HepG2 (cell line): ENCODE measurements around the gene INA. TPM values are rescaled to one million over a fixed set of nuclear protein-coding genes. Genes with fewer than 3 reads are reported as not detected.

ENCODE experiments used
- EEA1 ChIP-seq: sonication (generic); formaldehyde crosslinking; IDR thresholded peaks from 2 replicates; pipeline ENCODE4 v1.5.1; 2020; ENCODE audit warnings: mild to moderate bottlenecking, missing genetic modification reagents, borderline replicate concordance
- HOMEZ ChIP-seq: IDR thresholded peaks from 2 replicates; pipeline ENCODE4 v1.6.1; 2016; ENCODE audit warnings: low read depth
- KAT8 ChIP-seq: IDR thresholded peaks from 2 replicates; pipeline ENCODE4 v1.6.1; 2016; ENCODE audit warnings: missing genetic modification reagents, missing compliant biosample characterization
- MTA1 ChIP-seq: sonication (generic); formaldehyde crosslinking; IDR thresholded peaks from 2 replicates; pipeline ENCODE4 v1.4.0; 2020; ENCODE audit warnings: missing genetic modification reagents, mild to moderate bottlenecking, borderline replicate concordance
- RARG ChIP-seq: sonication (generic); formaldehyde crosslinking; IDR thresholded peaks from 2 replicates; pipeline ENCODE4 v1.4.0; 2020; ENCODE audit warnings: low read depth, mild to moderate bottlenecking, missing genetic modification reagents
- SAFB2 ChIP-seq: sonication (generic); formaldehyde crosslinking; IDR thresholded peaks from 2 replicates; pipeline ENCODE4 v1.5.1; 2020; ENCODE audit warnings: missing genetic modification reagents, low read depth, mild to moderate bottlenecking, borderline replicate concordance
- TFE3 ChIP-seq: IDR thresholded peaks from 2 replicates; pipeline ENCODE4 v1.6.1; 2016
- ZC3H4 ChIP-seq: sonication (generic); formaldehyde crosslinking; IDR thresholded peaks from 2 replicates; pipeline ENCODE4 v1.4.0; 2020; ENCODE audit warnings: missing genetic modification reagents, borderline replicate concordance
- ZFYVE20 ChIP-seq: sonication (generic); formaldehyde crosslinking; IDR thresholded peaks from 2 replicates; pipeline ENCODE4 v1.8.0; 2023; ENCODE audit warnings: low read depth, mild to moderate bottlenecking, moderate library complexity, missing genetic modification reagents, borderline replicate concordance
- ZHX2 ChIP-seq, 2 experiments: sonication (generic) in 1 of 2; formaldehyde crosslinking in 1 of 2; IDR thresholded peaks; 2 replicates each; pipeline versions ENCODE4 v1.6.1 to v1.9.0; 2014 to 2022; ENCODE audit warnings: antibody characterized with exemption in 1 of 2, borderline replicate concordance in 1 of 2, inconsistent platforms in 1 of 2, low read depth in 1 of 2, missing genetic modification reagents in 1 of 2
- ZNF232 ChIP-seq: sonication (generic); formaldehyde crosslinking; IDR thresholded peaks from 2 replicates; pipeline ENCODE4 v1.4.0; 2020; ENCODE audit warnings: missing genetic modification reagents, borderline replicate concordance
- ZNF496 ChIP-seq: sonication (generic); formaldehyde crosslinking; IDR thresholded peaks from 2 replicates; pipeline ENCODE4 v1.8.1; 2023; ENCODE audit warnings: mild to moderate bottlenecking, moderate library complexity, missing genetic modification reagents; ENCODE audit not compliant: insufficient replicate concordance
- ZNF605 ChIP-seq: sonication (generic); formaldehyde crosslinking; IDR thresholded peaks from 2 replicates; pipeline ENCODE4 v1.8.0; 2022; ENCODE audit warnings: mild to moderate bottlenecking, missing genetic modification reagents
- polyA plus RNA-seq, 8 experiments: library from polyadenylated mRNA; depleted of rRNA in 3 of 8; stranded (reverse) in 7 of 8; unstranded in 1 of 8; fragments of >200 nt; fragmentation: Illumina TruSeq in 4 of 8; extraction: Trizol in 4 of 8; gene quantifications; 2 replicates each; pipeline versions ENCODE4 v1.2.1 to v1.2.3, GENCODE V29; 2011 to 2016; ENCODE audit warnings: low read depth in 4 of 8, missing spikeins in 1 of 8, mixed read lengths in 1 of 8; ENCODE audit not compliant: insufficient read depth in 1 of 8
- total RNA-seq, 5 experiments: library from RNA; depleted of rRNA; stranded (reverse); fragments of >200 nt; fragmentation: Illumina TruSeq; extraction: Trizol; gene quantifications; 2 replicates each; pipeline ENCODE4 v1.2.3, GENCODE V29; 2016; ENCODE audit warnings: low read depth in 1 of 5
- TF ChIP-seq, protein P1 (sequence below): sonication (generic); formaldehyde crosslinking; IDR thresholded peaks from 2 replicates; pipeline ENCODE4 v1.8.1; 2023; ENCODE audit warnings: mild to moderate bottlenecking, missing genetic modification reagents
- TF ChIP-seq, protein P2 (sequence below): sonication (generic); formaldehyde crosslinking; conservative IDR thresholded peaks from 2 replicates; pipeline ENCODE4 v1.8.0; 2022; ENCODE audit warnings: mild to moderate bottlenecking, moderate library complexity, missing genetic modification reagents

The INA gene
- total and polyA plus RNA-seq, 2 of the 13 experiments (the other 11 are each of a cell fraction or from before 2014, with no cell fraction given) = 0.04 to 0.13 TPM

GRCh38 chr10:103244666-103245271 lies 32.2 kb upstream of the INA start (continued):
- TF ChIP-seq EEA1 (no peak), ZHX2 (IDR thresholded peaks at IDR 0.05; ENCODE audit: low read depth) (no peak), ZHX2 (CRISPR knock-in tag; IDR thresholded peaks at IDR 0.05; ENCODE audit: borderline replicate concordance) (no peak), ZC3H4 (CRISPR knock-in tag) (no peak), ZNF496 (CRISPR knock-in tag) (no peak), MTA1 (CRISPR knock-in tag) (no peak), RARG (CRISPR knock-in tag) (no peak), TFE3 (CRISPR knock-in tag) (no peak), SAFB2 (CRISPR knock-in tag) (no peak), ZFYVE20 (CRISPR knock-in tag) (no peak), ZNF605 (CRISPR knock-in tag) (0 out of 2 replicates have a peak, but pooled peaks have one; percentile 31), ZNF232 (CRISPR knock-in tag) (no peak), KAT8 (CRISPR knock-in tag) (0 out of 2 replicates have a peak, but pooled peaks have one; percentile 19), HOMEZ (CRISPR knock-in tag) (0 out of 2 replicates have a peak, but pooled peaks have one; percentile 45)
- TF ChIP-seq, protein P1, sequence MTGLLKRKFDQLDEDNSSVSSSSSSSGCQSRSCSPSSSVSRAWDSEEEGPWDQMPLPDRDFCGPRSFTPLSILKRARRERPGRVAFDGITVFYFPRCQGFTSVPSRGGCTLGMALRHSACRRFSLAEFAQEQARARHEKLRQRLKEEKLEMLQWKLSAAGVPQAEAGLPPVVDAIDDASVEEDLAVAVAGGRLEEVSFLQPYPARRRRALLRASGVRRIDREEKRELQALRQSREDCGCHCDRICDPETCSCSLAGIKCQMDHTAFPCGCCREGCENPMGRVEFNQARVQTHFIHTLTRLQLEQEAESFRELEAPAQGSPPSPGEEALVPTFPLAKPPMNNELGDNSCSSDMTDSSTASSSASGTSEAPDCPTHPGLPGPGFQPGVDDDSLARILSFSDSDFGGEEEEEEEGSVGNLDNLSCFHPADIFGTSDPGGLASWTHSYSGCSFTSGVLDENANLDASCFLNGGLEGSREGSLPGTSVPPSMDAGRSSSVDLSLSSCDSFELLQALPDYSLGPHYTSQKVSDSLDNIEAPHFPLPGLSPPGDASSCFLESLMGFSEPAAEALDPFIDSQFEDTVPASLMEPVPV = no peak
- TF ChIP-seq, protein P2, sequence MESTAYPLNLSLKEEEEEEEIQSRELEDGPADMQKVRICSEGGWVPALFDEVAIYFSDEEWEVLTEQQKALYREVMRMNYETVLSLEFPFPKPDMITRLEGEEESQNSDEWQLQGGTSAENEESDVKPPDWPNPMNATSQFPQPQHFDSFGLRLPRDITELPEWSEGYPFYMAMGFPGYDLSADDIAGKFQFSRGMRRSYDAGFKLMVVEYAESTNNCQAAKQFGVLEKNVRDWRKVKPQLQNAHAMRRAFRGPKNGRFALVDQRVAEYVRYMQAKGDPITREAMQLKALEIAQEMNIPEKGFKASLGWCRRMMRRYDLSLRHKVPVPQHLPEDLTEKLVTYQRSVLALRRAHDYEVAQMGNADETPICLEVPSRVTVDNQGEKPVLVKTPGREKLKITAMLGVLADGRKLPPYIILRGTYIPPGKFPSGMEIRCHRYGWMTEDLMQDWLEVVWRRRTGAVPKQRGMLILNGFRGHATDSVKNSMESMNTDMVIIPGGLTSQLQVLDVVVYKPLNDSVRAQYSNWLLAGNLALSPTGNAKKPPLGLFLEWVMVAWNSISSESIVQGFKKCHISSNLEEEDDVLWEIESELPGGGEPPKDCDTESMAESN (CRISPR knock-in tag) = no peak
